Activated CD4-positive, alpha-beta T cell treated with anti-CD3 and anti-CD28 coated beads for 36 hours (primary cell): Measurements from ENCODE around the gene AATF. TPM values are rescaled to one million over a fixed set of nuclear protein-coding genes. Genes with fewer than 3 reads are reported as not detected.
"Not testable (repeated sequence)": the region's sequence is repeated elsewhere in the genome, so short reads cannot be mapped to it uniquely, and the experiment has no call there.

Experiments
- ATAC-seq: fragments of 200-7000 bp; cut with Tn5 transposase; one replicate; pipeline ENCODE4 v1.10.0; 2021; ENCODE audit warnings: mild to moderate bottlenecking, moderate library complexity
- CTCF ChIA-PET: fragments of 350-600 bp; sonication (Branson Sonifier 250); formaldehyde crosslinking; loops from one replicate; lab custom pipeline; 2021; ENCODE audit warnings: antibody characterized with exemption; lab: Charles Lee
- POLR2A ChIA-PET: fragments of 350-600 bp; sonication (Branson Sonifier 250); formaldehyde crosslinking; loops from one replicate; lab custom pipeline; 2021; ENCODE audit warnings: antibody characterized with exemption, inconsistent platforms; lab: Charles Lee
- DNase-seq: peaks from one replicate; pipeline ENCODE4 v3.0.0-alpha.2; 2020
- H3K27ac Mint-ChIP-seq: one replicate; pipeline ENCODE4 v1.8.0; 2021; ENCODE audit warnings: mixed read lengths
- H3K27me3 Mint-ChIP-seq: one replicate; pipeline ENCODE4 v1.8.0; 2021; ENCODE audit warnings: mixed read lengths
- H3K36me3 Mint-ChIP-seq: one replicate; pipeline ENCODE4 v1.8.0; 2021; ENCODE audit warnings: low read depth, mixed read lengths
- H3K4me1 Mint-ChIP-seq: one replicate; pipeline ENCODE4 v1.8.0; 2021; ENCODE audit warnings: mixed read lengths
- H3K4me3 Mint-ChIP-seq: one replicate; pipeline ENCODE4 v1.8.0; 2021; ENCODE audit warnings: mild to moderate bottlenecking, moderate library complexity, mixed read lengths
- H3K9me3 Mint-ChIP-seq: one replicate; pipeline ENCODE4 v1.8.0; 2021; ENCODE audit warnings: low read depth, mixed read lengths
- intact Hi-C, 2 experiments: fragments of 100-400 bp; cut with DNase I in 1 of 2; cut with micrococcal nuclease in 1 of 2; formaldehyde crosslinking; loops; one replicate each; pipeline versions ENCODE4 v1.14.2 to v1.15.1; 2022 to 2024; cut with DNase I, micrococcal nuclease
- total RNA-seq, 2 experiments: library from RNA; stranded (reverse); gene quantifications; one replicate each; pipeline ENCODE4 v1.2.3, GENCODE V29; 2021

The AATF gene
- total RNA-seq, 2 experiments from 2014 or later = 87.9 to 149 TPM

DNA sequence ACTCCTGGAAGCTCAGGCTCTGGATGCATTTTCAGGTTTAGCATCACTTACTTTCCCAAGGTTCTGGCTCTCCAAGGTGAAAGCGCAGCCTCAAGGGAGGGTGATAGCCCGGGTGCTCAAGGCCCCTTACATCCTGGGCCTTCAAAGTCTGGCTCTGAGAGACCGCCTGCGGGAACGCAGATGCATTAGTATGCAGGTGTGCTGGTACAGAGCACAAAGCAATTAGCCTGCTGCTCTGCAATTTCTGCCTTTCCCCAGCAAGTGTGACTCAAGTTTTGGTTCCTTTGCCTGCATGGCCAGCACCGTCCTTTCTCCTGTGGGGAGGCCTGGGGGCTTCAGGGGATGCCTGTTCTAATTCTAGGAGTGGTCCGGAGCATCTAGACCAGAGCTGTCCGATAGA lies 116.2 kb downstream of the AATF start:
- DNase-seq = no peak
- Mint-ChIP-seq H3K4me3 (no peak overlapping the region), H3K4me1 (no peaks in the 10 kb centered on the region), H3K27me3 (no peaks in the 10 kb centered on the region), H3K9me3 (no peaks in the 10 kb centered on the region), H3K36me3 (no peaks in the 10 kb centered on the region), H3K27ac (no peak overlapping the region)
- ChIA-PET POLR2A (no interaction called here), CTCF (no interaction called here)
- no peak for ATAC-seq
- intact Hi-C loops = no loop called here

DNA sequence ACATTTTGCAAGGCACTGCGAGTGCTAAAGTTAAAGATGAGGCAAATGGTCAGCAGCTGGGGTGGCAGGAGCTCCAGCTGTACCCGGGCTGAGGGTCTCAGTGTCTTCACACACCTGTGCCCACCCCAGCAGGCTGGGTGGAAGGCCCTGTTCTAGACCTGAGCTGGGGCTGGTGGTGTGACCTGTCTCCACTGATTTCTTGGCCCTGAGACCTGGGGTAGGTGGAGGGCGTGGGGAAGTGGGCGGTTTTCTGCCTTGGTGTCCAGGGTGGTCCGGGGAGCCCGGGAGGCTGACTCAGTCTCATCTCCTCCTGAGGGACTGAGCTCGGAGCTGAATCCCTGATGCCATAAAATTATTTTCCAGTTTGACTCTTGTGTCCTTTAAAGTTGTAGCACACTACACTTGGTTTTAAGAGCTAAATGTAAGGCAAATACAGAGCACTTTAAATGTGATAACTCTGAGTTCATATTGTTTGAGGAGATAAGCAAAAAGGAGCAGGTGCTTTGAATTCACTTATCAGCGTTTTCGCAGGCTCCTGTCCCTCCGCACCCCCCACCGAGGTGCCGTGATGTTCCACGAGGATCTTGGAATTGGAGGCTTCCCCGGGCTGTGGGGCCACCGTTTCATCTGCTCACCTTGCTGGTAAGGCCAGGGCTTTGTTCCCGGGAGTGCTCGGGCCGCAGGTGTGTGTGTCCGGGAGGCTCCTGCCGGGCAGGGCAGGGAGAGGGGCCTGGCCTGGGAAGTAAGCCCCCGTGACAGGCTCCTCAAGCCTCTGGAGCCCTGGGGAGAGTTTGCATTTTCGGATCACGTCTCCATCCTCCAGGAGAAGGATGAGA lies 117.0 kb downstream of the AATF start:
- POLR2A ChIA-PET = no interaction called here
- ATAC-seq (no peak), DNase-seq (no peak)
- Mint-ChIP-seq H3K9me3 (no peaks in the 10 kb centered on the region), H3K27me3 (no peaks in the 10 kb centered on the region), H3K4me1 (no peaks in the 10 kb centered on the region), H3K36me3 (no peaks in the 10 kb centered on the region), H3K4me3 (no peak overlapping the region), H3K27ac (no peak overlapping the region)
- intact Hi-C loops = no loop called here
- CTCF ChIA-PET = no interaction called here

GRCh38 chr17:37066322-37067255 lies 117.8 kb downstream of the AATF start:
- CTCF ChIA-PET = interaction anchor here (0.7 kb wide), 1 partner anchor 86 kb away, joined by 3 read pairs; no protein-coding TSS in a partner anchor
- H3K27me3 Mint-ChIP-seq = no peaks in the 10 kb centered on the region
- no peaks in the 10 kb centered on the region for H3K4me1 Mint-ChIP-seq
- intact Hi-C loops = no loop called here
- no peak overlapping the region for H3K4me3 Mint-ChIP-seq
- no peaks in the 10 kb centered on the region for H3K9me3 Mint-ChIP-seq
- no peaks in the 10 kb centered on the region for H3K36me3 Mint-ChIP-seq
- DNase-seq (no peak), ATAC-seq (no peak)
- POLR2A ChIA-PET = no interaction called here
- H3K27ac Mint-ChIP-seq = no peak overlapping the region

- Mint-ChIP-seq H3K27ac (no peak overlapping the region), H3K27me3 (no peaks in the 10 kb centered on the region), H3K4me3 (no peak overlapping the region), H3K4me1 (no peaks in the 10 kb centered on the region), H3K36me3 (no peaks in the 10 kb centered on the region), H3K9me3 (no peaks in the 10 kb centered on the region)
- no peak for ATAC-seq
- CTCF ChIA-PET = interaction anchor here (0.7 to 3.2 kb wide), 2 partner anchors 20 to 85 kb away, joined by 3 to 13 read pairs; no protein-coding TSS in a partner anchor
- intact Hi-C loops = no loop called here
- POLR2A ChIA-PET = no interaction called here
- DNase-seq = no peak
Measured at GRCh38 chr17:37067555-37068111, 118.9 kb downstream of the AATF start.

- ChIA-PET CTCF (interaction anchor here (3.2 kb wide), 1 partner anchor 20 kb away, joined by 13 read pairs; no protein-coding TSS in a partner anchor), POLR2A (no interaction called here)
- Mint-ChIP-seq H3K9me3 (no peaks in the 10 kb centered on the region), H3K4me3 (no peak overlapping the region), H3K4me1 (no peaks in the 10 kb centered on the region), H3K36me3 (no peaks in the 10 kb centered on the region), H3K27me3 (no peaks in the 10 kb centered on the region), H3K27ac (no peak overlapping the region)
- DNase-seq (no peak), ATAC-seq (no peak)
- intact Hi-C loops = no loop called here
Measured at GRCh38 chr17:37068266-37068665, 119.5 kb downstream of the AATF start.

DNA sequence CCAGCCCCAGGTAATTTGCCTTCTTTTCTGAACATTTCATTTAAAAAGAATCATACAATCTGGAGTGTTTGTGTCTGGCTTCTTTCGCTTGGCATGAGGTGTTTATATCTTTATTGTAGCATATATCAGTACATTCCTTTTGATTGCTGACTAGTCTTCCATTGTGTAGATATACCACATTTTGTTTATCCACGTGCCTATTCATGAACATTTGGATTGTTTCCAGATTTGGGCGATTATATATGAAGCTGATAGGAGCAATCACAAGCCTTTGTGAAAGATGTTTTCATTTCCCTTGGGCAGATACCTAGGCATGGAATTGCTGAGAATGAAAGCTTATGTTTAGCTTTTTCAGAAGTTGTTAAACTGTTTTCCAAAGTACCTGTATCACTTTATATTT lies 120.3 kb downstream of the AATF start:
- no peaks in the 10 kb centered on the region for H3K36me3 Mint-ChIP-seq
- ChIA-PET CTCF (interaction anchor here (1.2 to 3.2 kb wide), 2 partner anchors 15 to 21 kb away, joined by 3 to 13 read pairs; no protein-coding TSS in a partner anchor), POLR2A (no interaction called here)
- DNase-seq = no peak
- no peak overlapping the region for H3K4me3 Mint-ChIP-seq
- H3K27me3 Mint-ChIP-seq = no peaks in the 10 kb centered on the region
- intact Hi-C loops = no loop called here
- no peak overlapping the region for H3K27ac Mint-ChIP-seq
- no peaks in the 10 kb centered on the region for H3K4me1 Mint-ChIP-seq
- H3K9me3 Mint-ChIP-seq = no peaks in the 10 kb centered on the region
- no peak for ATAC-seq

DNA sequence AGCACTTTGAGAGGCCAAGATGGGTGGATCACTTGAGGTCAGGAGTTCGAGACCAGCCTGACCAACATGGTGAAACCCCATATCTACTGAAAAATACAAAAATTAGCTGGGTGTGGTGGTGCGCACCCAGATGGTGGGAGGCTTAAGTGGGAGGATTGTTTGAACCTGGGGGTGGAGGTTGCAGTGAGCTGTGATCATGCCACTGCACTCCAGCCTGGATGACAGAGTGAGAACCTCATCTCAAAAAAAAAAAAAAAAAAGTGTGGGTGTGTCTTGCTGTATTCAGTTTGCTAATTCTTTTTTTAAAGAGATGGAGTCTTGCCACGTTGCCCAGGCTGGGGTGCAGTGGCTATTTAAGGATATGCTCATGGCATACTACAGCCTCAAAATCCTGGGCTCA lies 124.7 kb downstream of the AATF start:
- intact Hi-C loops, H3K4me1 Mint-ChIP-seq, DNase-seq, H3K9me3 Mint-ChIP-seq, CTCF ChIA-PET, ATAC-seq, H3K27me3 Mint-ChIP-seq, POLR2A ChIA-PET, H3K36me3 Mint-ChIP-seq, H3K4me3 Mint-ChIP-seq, H3K27ac Mint-ChIP-seq: not testable (repeated sequence)

DNA sequence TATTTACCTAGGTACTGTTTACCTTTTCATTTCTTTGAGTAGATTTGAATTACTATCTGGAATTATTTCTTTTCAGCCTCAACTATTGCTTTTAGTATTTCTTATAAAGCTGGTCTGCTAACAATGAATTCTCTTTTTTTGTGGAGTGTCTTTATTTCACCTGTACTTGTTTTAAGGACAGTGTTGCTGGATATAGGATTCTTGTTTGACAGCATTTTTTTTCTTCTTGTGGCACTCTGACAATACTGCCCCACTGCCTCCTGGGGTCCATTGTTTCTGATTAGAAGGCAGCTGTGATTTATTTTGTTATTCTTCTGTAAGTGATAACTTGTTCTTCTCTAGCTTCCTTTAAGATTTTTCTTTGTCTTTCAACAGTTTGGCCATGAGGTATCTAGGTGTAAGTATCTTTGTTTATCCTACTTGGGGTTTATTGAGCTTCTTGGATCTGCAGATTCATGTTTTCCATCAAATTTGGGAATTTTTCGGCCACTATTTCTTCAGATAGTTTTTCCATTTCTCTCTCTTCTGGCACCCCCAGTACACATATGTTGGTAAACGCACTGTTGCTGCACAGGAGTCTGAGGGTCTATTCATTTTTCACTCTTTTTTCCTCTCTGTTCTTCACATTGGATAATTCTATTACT lies 130.4 kb downstream of the AATF start:
- ATAC-seq (no peak), DNase-seq (no peak)
- Mint-ChIP-seq H3K27ac (no peak overlapping the region), H3K9me3 (peaks cover 4% of the 10 kb centered on the region), H3K4me1 (no peaks in the 10 kb centered on the region), H3K36me3 (no peaks in the 10 kb centered on the region), H3K27me3 (no peaks in the 10 kb centered on the region), H3K4me3 (no peak overlapping the region)
- intact Hi-C loops = no loop called here
- ChIA-PET POLR2A (no interaction called here), CTCF (interaction anchor here (0.6 to 1.0 kb wide), 2 partner anchors 8 to 32 kb away, joined by 3 read pairs; no protein-coding TSS in a partner anchor)

DNA sequence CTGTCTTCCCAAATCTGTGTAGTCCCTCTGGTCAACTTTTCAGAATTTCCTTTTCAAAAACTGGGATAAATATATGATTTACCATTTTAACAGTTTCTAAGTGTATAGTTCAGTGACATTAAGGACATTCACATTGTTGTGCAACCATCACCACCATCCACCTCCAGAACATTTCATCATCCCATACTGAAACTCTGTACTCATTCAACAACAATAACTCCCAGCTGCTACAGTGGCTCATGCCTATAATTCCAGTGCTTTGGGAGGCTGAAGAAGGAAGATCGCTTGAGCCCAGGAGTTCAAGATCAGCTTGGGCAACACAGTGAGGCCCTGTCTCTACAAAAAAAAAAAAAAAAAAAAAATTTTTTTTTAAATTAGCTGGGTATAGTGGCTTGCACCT lies 131.0 kb downstream of the AATF start:
- DNase-seq (no peak), ATAC-seq (no peak)
- Mint-ChIP-seq H3K4me1 (no peaks in the 10 kb centered on the region), H3K9me3 (peaks cover 4% of the 10 kb centered on the region), H3K36me3 (no peaks in the 10 kb centered on the region), H3K4me3 (no peak overlapping the region), H3K27ac (peak overlapping the region; percentile 26), H3K27me3 (no peaks in the 10 kb centered on the region)
- CTCF ChIA-PET = no interaction called here
- intact Hi-C loops = no loop called here
- POLR2A ChIA-PET = interaction anchor here (0.5 to 0.6 kb wide), 2 partner anchors 52 to 594 kb away, joined by 3 to 4 read pairs; no protein-coding TSS in a partner anchor

- Mint-ChIP-seq H3K4me1 (no peaks in the 10 kb centered on the region), H3K36me3 (peaks cover 13% of the 10 kb centered on the region), H3K27me3 (no peaks in the 10 kb centered on the region), H3K27ac (no peak overlapping the region), H3K4me3 (no peak overlapping the region), H3K9me3 (peaks cover 4% of the 10 kb centered on the region)
- POLR2A ChIA-PET = no interaction called here
- intact Hi-C loops = no loop called here
- no peak for ATAC-seq
- no peak for DNase-seq
- CTCF ChIA-PET = interaction anchor here (0.6 to 0.7 kb wide), 2 partner anchors 73 to 453 kb away, joined by 3 read pairs; no protein-coding TSS in a partner anchor
Measured at GRCh38 chr17:37081287-37081686, 132.5 kb downstream of the AATF start.
